Measurements from ENCODE around the gene LPIN1. TPM values are rescaled to one million over a fixed set of nuclear protein-coding genes. Genes with fewer than 3 reads are reported as not detected.
"Not testable (repeated sequence)": the region's sequence is repeated elsewhere in the genome, so short reads cannot be mapped to it uniquely, and the experiment has no call there.

The LPIN1 gene
- total RNA-seq, 2 donors from 2014 or later = 63.0 to 112 TPM

DNA sequence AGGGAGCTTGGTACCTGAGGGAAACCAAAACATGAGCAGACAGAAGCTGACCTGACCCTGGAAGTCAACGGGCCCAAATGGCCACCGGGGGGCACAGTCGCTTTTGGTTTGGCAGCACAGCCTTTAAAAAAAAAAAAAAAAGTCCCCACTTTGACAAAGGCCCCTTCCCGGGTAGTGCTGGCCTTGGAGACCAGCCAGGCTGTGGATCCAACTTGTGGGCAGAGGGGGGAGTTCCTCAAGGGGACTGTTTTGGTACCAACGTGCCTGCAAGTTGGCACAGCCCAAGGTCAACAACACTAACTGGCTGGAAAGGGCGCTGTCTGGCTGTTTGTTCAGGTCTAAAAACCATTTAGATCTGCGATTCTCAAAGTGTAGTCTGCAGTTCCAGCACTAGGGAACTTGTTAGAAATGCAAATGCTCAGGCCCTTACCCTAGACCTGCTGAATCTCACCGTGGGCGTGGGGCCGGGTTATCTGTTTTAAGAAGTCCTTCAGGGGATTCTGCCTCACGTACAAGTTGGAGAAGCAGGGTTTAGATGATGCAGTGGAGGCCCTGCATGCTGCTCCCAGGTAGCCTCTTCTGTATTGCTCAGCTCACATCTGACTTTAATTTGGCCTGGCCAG is 83.0 kb downstream of the LPIN1 start:
- peaks cover under 1% of the 10 kb centered on the region for H3K9me3 Mint-ChIP-seq

DNA sequence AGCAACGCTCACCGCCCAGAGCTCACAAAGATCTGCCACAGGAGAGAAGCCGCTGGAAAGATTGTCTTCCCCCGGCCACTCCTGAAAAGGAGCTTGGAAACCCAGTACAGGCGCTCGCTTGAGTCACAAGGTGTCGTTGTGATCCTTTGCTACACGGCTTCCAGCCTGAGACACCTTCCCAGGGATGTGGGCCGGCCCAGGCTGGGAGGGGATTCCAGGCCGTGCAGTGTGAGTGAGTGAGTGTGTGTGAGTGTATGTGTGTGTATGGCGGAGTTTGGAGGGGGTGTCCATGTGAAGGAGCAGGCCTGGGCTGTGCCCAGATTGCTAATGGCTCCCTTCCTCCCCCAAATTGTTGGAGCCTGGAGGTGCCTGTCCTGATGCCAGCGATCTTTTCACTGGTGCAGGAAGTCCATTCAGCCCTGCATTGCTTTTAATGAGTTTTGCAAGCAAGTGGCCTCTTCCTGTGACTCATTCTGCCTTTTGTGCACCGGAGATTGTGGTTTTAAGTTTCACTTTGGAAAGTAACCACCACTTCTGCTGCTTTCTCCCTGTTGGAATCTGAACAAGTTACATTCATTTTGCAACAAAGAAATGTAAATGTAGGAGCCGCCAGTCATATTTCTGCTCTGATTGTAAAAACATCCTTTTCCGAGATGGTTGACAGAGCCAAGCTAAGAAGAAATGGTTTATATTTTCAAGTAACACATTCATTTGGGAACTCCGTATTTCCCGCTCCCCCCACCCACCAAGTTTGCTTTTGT is 83.7 kb downstream of the LPIN1 start:
- H3K27me3 Mint-ChIP-seq = peaks cover 5 to 9% of the 10 kb centered on the region in 2 donors
- ATAC-seq = peak; percentile 88 to 90
- H3K4me3 Mint-ChIP-seq = peak overlapping the region; percentile 78
- peak overlapping the region; percentile 49 to 71 for H3K27ac Mint-ChIP-seq
- DNase-seq (ENCODE audit: low spot score) = peak; percentile 85
- H3K9me3 Mint-ChIP-seq = peaks cover 6% of the 10 kb centered on the region
- peaks cover 23% of the 10 kb centered on the region for H3K36me3 Mint-ChIP-seq
- peaks cover 41 to 42% of the 10 kb centered on the region in 2 donors for H3K4me1 Mint-ChIP-seq (ENCODE audit: low read depth in 2 of 2)

More for the DNA sequence above, 83.0 kb downstream of the LPIN1 start:
- Mint-ChIP-seq H3K27me3 (peaks cover under 1 to 2% of the 10 kb centered on the region in 2 donors), H3K36me3 (peaks cover 21% of the 10 kb centered on the region), H3K27ac (peak overlapping the region; percentile 49 to 71), H3K4me3 (peak overlapping the region; percentile 78), H3K4me1 (ENCODE audit: low read depth in 2 of 2) (peaks cover 42% of the 10 kb centered on the region in 2 donors)
- DNase-seq (ENCODE audit: low spot score) (no peak), ATAC-seq (peak in 1 of 2 donors; percentile 34)

DNA sequence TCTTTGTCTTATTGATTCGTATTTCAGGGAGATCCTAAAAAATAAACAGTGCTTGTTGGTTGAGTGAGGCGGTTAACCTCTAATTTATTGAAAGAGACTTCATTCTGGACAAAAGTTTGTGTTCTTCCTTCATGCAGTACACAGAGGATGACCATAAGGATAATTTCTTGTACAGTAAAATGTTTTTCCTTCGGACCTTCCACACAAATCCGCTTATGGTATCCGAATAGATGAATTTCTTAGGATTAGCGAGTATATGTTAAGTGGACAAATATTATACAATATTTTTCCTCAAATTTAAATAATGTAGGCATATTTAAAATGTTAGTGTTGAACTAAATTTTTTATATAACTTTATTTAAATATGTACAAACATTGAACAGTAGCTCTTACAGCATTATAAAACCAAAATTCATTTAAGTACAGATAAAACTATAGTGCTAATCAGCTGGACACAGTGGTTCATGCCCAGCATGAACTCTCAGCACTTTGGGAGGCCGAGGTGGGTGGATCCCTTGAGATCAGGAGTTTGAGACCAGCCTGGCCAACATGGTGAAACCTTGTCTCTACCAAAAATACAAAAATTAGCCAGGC is 84.4 kb downstream of the LPIN1 start:
- Mint-ChIP-seq H3K9me3 (peaks cover 9% of the 10 kb centered on the region), H3K4me1 (ENCODE audit: low read depth in 2 of 2) (peaks cover 41 to 42% of the 10 kb centered on the region in 2 donors), H3K27me3 (peaks cover 8 to 14% of the 10 kb centered on the region in 2 donors), H3K27ac (peak overlapping the region; percentile 49 to 71), H3K36me3 (peaks cover 27% of the 10 kb centered on the region), H3K4me3 (peak overlapping the region; percentile 78)
- DNase-seq (ENCODE audit: low spot score) = no peak
- no peak for ATAC-seq

DNA sequence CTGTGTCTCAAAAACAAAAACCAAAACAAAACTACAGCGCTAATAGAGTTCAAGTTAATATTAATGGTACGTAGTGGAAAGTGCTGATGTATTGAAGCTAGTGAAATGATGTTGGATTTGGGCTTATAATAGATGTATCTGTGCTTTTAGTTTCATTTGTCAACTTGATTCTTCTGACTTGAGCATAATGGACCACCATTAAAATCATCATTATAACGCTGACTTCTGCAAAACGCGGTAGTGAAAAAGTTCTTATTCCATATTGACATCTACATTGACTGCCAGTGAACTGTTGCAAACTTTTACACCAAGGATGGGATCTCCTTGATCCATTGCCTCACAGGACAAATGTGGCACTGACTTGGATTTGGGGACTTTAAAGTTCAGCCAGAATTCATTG is 85.0 kb downstream of the LPIN1 start:
- H3K27me3 Mint-ChIP-seq = peaks cover 11 to 14% of the 10 kb centered on the region in 2 donors
- no peak for DNase-seq (ENCODE audit: low spot score)
- H3K4me1 Mint-ChIP-seq (ENCODE audit: low read depth in 2 of 2) = peaks cover 42 to 43% of the 10 kb centered on the region in 2 donors

DNA sequence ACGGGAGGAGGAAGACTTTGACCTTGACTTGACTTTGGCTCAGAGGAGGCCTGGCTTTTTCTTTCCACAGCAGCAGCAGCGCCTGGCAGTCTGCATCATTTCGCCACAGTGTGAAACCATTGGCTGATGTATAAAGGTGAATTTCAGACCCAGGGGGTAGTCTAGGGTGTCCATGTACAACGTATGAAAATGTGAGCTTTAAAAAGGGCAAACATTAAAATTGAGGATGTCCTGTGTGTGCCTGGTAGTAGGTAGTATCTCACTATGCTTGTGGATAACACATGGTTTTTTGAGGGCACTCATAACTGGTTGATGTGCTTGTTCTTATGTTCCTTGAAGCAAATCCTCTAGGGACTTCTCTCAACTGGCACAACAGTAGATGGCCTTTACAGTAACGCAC is 86.1 kb downstream of the LPIN1 start:
- no peak for DNase-seq (ENCODE audit: low spot score)
- H3K27ac Mint-ChIP-seq = no peak overlapping the region
- H3K4me1 Mint-ChIP-seq (ENCODE audit: low read depth in 2 of 2) = peaks cover 35 to 41% of the 10 kb centered on the region in 2 donors
- H3K27me3 Mint-ChIP-seq = peaks cover 14 to 20% of the 10 kb centered on the region in 2 donors
- no peak overlapping the region for H3K4me3 Mint-ChIP-seq
- ATAC-seq = no peak
- peaks cover 22% of the 10 kb centered on the region for H3K36me3 Mint-ChIP-seq
- peaks cover 9% of the 10 kb centered on the region for H3K9me3 Mint-ChIP-seq

More for the DNA sequence above, 85.0 kb downstream of the LPIN1 start:
- ATAC-seq = no peak
- Mint-ChIP-seq H3K36me3 (peaks cover 27% of the 10 kb centered on the region), H3K9me3 (peaks cover 9% of the 10 kb centered on the region), H3K4me3 (no peak overlapping the region), H3K27ac (no peak overlapping the region)

DNA sequence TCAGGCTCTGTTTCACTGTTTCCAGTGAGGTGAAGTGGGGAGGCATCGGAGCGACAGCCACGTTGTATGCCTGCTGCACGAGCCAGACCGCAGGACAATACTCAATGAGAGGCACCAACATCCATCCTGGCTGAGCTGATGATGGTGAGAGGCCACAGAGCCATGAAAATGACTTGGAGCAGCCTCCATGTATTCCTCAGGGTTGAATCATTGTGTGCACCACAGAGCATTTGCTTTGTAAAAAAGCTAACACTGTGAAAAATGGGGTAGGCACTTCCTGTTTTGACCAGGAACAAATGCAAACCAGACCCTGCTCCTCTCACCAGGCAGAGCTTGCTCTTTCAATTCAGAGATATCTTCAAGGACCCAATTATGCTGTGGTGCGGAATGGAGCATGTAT is 87.2 kb downstream of the LPIN1 start:
- Mint-ChIP-seq H3K27me3 (peaks cover 20% of the 10 kb centered on the region in 2 donors), H3K36me3 (peaks cover 16% of the 10 kb centered on the region), H3K9me3 (peaks cover 9% of the 10 kb centered on the region), H3K4me3 (no peak overlapping the region), H3K4me1 (ENCODE audit: low read depth in 2 of 2) (peaks cover 33 to 41% of the 10 kb centered on the region in 2 donors), H3K27ac (no peak overlapping the region)
- DNase-seq (ENCODE audit: low spot score) (no peak), ATAC-seq (no peak)

DNA sequence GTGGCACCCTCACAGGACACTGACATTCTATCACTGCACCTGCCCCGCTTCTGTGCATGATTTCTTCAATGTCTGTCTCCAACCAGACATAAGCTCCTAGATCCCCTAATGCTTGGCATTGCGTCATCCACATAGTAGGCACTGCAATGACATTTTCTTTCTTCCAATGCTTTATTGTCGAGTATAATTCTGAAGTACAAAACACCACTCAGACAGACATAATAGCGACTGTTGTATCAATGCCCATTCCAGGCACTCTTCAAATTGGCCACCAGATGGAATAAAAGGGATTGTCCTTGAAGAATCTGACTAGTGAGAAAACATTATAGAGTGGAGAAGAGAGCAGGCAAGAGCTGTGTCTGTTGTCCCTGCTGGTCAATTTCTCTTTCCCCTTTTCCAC is 89.0 kb downstream of the LPIN1 start:
- peaks cover 16% of the 10 kb centered on the region for H3K36me3 Mint-ChIP-seq
- H3K4me3 Mint-ChIP-seq = no peak overlapping the region
- H3K4me1 Mint-ChIP-seq (ENCODE audit: low read depth in 2 of 2) = peaks cover 22 to 32% of the 10 kb centered on the region in 2 donors
- H3K27ac Mint-ChIP-seq = peak overlapping the region in 1 of 2 donors; percentile 1
- ATAC-seq (no peak), DNase-seq (ENCODE audit: low spot score) (no peak)
- peaks cover 9% of the 10 kb centered on the region for H3K9me3 Mint-ChIP-seq
- peaks cover 28 to 32% of the 10 kb centered on the region in 2 donors for H3K27me3 Mint-ChIP-seq

DNA sequence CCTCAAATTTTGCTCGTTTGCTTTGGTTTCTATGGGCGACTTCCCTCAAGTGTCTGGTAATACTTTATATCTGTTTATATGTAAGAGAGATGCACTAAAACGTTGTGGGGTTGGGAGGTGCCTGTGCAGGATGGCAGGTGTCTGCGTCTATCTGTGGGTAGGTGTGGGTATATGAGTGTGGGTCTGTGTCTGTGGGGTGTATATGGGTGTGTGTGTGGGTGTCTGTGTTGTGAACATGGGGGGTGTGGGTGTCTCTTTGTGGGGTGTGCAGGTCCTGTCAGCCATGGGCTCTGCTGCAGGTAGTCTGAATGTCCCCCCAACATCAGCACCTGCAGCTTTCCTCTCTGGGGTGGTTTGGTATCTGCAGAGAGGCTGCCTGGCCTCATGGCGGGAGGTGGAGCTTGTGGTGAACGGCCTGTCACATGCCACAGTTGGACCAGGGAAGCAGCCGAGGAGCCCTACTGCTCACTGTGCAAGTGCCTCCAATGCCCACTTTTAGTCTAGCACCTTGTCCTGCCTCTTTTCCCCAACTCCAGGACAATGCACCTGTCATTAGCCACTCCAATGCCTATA is 90.3 kb downstream of the LPIN1 start:
- Mint-ChIP-seq H3K4me3 (no peak overlapping the region), H3K27ac (no peak overlapping the region), H3K9me3 (peaks cover 9% of the 10 kb centered on the region), H3K4me1 (ENCODE audit: low read depth in 2 of 2) (peaks cover 14 to 24% of the 10 kb centered on the region in 2 donors), H3K36me3 (peaks cover 16% of the 10 kb centered on the region), H3K27me3 (peaks cover 28 to 33% of the 10 kb centered on the region in 2 donors)
- ATAC-seq (peak in 1 of 2 donors; percentile 7), DNase-seq (ENCODE audit: low spot score) (no peak)

DNA sequence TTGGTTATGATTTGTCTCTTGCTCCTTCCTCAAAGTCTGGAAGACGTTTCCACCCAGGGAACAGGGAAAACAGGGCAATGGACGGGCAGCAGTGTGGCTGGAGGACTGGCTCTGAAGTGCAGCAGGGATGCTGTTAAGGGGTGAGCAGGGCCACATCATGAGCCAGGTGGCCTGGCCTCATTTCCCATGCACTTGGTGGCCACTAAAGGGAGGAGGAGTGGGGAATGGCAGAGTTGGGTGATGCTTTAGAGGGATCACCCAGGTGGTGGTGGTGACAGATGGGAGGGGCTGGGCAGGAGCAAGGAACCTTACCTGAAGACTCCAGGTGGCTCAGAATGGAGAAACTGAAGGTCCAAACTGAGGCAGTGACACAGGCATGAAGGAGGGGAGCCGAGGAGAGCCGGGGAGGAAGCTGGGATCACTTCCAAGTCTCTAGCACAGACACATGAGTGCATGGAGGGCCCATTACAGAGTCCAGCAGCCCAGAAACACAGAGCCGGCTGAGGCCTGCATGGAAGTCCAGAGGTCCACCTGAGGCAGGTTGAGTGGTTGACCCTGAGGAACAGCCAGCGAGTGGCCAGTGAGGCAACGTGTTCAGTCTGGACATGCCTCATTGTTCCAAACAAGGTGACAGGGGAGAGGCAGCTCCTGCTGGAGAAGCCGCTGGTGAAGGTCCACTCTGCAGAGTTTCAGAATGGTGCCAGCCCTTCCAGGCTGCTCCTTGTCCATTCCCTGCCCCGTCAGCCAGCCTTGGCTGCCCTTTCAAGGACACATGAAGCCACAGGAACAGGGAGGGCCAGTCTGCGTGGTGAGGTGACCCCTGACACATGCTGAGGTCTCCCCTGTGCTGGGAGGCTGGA is 91.7 kb downstream of the LPIN1 start:
- Mint-ChIP-seq H3K36me3 (peaks cover 16% of the 10 kb centered on the region), H3K4me3 (no peak overlapping the region), H3K27ac (peak overlapping the region in 1 of 2 donors; percentile 38), H3K9me3 (peaks cover 9% of the 10 kb centered on the region), H3K4me1 (ENCODE audit: low read depth in 2 of 2) (peaks cover 8 to 14% of the 10 kb centered on the region in 2 donors), H3K27me3 (peaks cover 28 to 33% of the 10 kb centered on the region in 2 donors)
- DNase-seq (ENCODE audit: low spot score) (no peak), ATAC-seq (no peak)

DNA sequence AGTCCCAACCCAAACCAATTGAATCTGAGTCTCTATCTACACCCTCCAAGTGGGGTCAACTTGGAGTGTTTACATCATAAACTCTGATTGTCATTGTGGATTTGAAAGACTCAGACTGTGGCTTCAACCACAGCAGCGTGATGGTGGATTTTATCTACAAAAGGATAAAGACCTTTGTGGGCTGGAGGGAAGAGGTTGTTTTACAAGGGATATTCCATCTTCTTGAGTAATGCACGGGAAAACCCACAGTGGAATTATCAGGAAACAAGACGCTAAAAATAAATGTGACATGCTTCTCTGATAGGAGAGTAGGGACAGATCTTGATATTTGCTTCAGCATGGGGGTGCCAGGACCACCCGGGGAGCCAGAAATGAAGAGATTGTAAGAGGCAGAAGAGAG is 93.5 kb downstream of the LPIN1 start:
- no peak overlapping the region for H3K27ac Mint-ChIP-seq
- peaks cover 23 to 26% of the 10 kb centered on the region in 2 donors for H3K27me3 Mint-ChIP-seq
- ATAC-seq = no peak
- H3K4me1 Mint-ChIP-seq (ENCODE audit: low read depth in 2 of 2) = peaks cover 0 to 6% of the 10 kb centered on the region in 2 donors
- H3K4me3 Mint-ChIP-seq = no peak overlapping the region
- H3K9me3 Mint-ChIP-seq = peaks cover 3% of the 10 kb centered on the region
- no peak for DNase-seq (ENCODE audit: low spot score)
- H3K36me3 Mint-ChIP-seq = peaks cover 4% of the 10 kb centered on the region

DNA sequence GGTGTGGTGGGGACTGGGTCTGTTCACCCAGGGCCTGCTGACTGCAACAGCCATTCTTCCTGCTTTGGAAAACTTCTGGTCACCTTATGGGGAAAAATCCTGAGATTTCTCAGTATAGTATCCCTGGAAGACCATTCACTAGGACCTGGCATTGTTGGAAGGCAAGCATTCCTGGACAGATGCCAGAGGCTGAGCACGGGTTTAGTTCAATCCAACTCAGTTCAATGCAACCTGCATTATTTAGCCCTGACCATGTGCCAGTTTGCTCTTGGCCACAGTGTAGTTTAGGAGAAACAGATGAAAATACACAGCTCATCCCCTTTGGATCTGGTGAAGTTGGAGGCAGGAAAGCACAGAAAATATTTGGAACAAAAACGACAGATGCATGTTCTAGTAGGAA is 95.9 kb downstream of the LPIN1 start:
- Mint-ChIP-seq H3K27ac (no peak overlapping the region), H3K4me3 (no peak overlapping the region), H3K36me3 (no peaks in the 10 kb centered on the region), H3K4me1 (ENCODE audit: low read depth in 2 of 2) (peaks cover 0 to 3% of the 10 kb centered on the region in 2 donors), H3K27me3 (peaks cover 13 to 14% of the 10 kb centered on the region in 2 donors), H3K9me3 (no peaks in the 10 kb centered on the region)
- ATAC-seq = no peak
- no peak for DNase-seq (ENCODE audit: low spot score)

DNA sequence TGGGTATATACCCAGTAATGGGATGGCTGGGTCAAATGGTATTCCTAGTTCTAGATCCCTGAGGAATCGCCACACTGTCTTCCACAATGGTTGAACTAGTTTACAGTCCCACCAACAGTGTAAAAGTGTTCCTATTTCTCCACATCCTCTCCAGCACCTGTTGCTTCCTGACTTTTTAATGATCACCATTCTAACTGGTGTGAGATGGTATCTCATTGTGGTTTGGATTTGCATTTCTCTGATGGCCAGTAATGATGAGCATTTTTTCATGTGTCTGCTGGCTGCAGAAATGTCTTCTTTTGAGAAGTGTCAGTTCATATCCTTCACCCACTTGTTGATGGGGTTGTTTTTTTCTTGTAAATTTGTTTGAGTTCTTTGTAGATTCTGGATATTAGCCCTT is 98.4 kb downstream of the LPIN1 start:
- ATAC-seq = not testable (repeated sequence)

DNA sequence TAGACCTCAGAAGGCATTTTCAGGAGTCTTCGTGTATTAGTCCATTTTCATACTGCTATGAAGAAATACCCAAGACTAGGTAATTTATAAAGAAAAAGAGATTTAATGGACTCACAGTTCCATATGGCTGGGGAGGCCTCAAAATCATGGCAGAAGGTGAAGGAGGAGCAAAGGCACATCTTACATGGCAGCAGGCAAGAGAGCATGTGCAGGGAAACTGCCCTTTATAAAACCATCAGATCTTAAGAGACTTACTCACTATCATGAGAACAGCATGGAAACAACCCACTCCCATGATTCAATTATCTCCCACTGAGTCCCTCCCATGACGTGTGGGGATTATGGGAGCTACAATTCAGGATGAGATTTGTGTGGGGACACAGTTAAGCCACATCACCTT is 101.5 kb downstream of the LPIN1 start:
- not testable (repeated sequence) for H3K4me1 Mint-ChIP-seq (ENCODE audit: low read depth in 2 of 2); H3K27ac Mint-ChIP-seq; H3K4me3 Mint-ChIP-seq; DNase-seq (ENCODE audit: low spot score); H3K36me3 Mint-ChIP-seq; H3K9me3 Mint-ChIP-seq; ATAC-seq
- H3K27me3 Mint-ChIP-seq = peaks cover 15 to 21% of the 10 kb centered on the region in 2 donors

More for the DNA sequence above, 98.4 kb downstream of the LPIN1 start:
- H3K4me1 Mint-ChIP-seq (ENCODE audit: low read depth in 2 of 2); DNase-seq (ENCODE audit: low spot score); H3K4me3 Mint-ChIP-seq; H3K36me3 Mint-ChIP-seq; H3K9me3 Mint-ChIP-seq; H3K27ac Mint-ChIP-seq: not testable (repeated sequence)
- H3K27me3 Mint-ChIP-seq = peaks cover 3 to 12% of the 10 kb centered on the region in 2 donors

Measured in natural killer cell treated with Interleukin-12 subunit alpha and Interleukin-12 subunit beta and Interleukin-15 and Interleukin-18, amount 100 ng/mL, for 72 hours (primary cell).